Globus pallidus (tissue), 1 donor: ENCODE results near the gene GSG1L.
"Not testable (repeated sequence)": the region's sequence is repeated elsewhere in the genome, so short reads cannot be mapped to it uniquely, and the experiment has no call there.

Experiments used
- DNase-seq: peaks from one replicate; pipeline ENCODE4 v3.0.0-alpha.2; 2015; ENCODE audit warnings: low spot score

GSG1L gene

GRCh38 chr16:27980076-27980775, 83.3 kb downstream of the GSG1L start:
- no peak for DNase-seq

- DNase-seq: not testable (repeated sequence)
Measured at GRCh38 chr16:27979668-27980067, 83.8 kb downstream of the GSG1L start.

- DNase-seq: no peak
Measured at GRCh38 chr16:27978876-27979275, 84.6 kb downstream of the GSG1L start.

GRCh38 chr16:27977966-27978365, 85.5 kb downstream of the GSG1L start:
- DNase-seq: no peak

- DNase-seq: no peak
Measured at GRCh38 chr16:27976990-27977389, 86.5 kb downstream of the GSG1L start.

- DNase-seq: no peak
Measured at GRCh38 chr16:27974896-27975540, 88.5 kb downstream of the GSG1L start.

GRCh38 chr16:27973678-27974077, 89.8 kb downstream of the GSG1L start:
- DNase-seq: no peak

GRCh38 chr16:27972500-27972899, 91.0 kb downstream of the GSG1L start:
- DNase-seq: no peak

GRCh38 chr16:27969574-27969973, 93.9 kb downstream of the GSG1L start:
- DNase-seq: no peak

GRCh38 chr16:27967169-27967568, 96.3 kb downstream of the GSG1L start:
- no peak for DNase-seq

GRCh38 chr16:27966756-27967155, 96.8 kb downstream of the GSG1L start:
- no peak for DNase-seq

- DNase-seq: no peak
Measured at GRCh38 chr16:27965801-27966200, 97.7 kb downstream of the GSG1L start.

GRCh38 chr16:27963471-27963965, 100.0 kb downstream of the GSG1L start:
- no peak for DNase-seq

- no peak for DNase-seq
Measured at GRCh38 chr16:27962197-27962596, 101.3 kb downstream of the GSG1L start.

GRCh38 chr16:27961296-27961620, 102.3 kb downstream of the GSG1L start:
- no peak for DNase-seq

- DNase-seq: no peak
Measured at GRCh38 chr16:27960619-27961295, 102.8 kb downstream of the GSG1L start.

- DNase-seq: no peak
Measured at GRCh38 chr16:27959914-27960313, 103.6 kb downstream of the GSG1L start.

- DNase-seq: no peak
Measured at GRCh38 chr16:27954191-27954590, 109.3 kb downstream of the GSG1L start.

- no peak for DNase-seq
Measured at GRCh38 chr16:27952811-27953210, 110.7 kb downstream of the GSG1L start.

GRCh38 chr16:27951489-27952120, 111.9 kb downstream of the GSG1L start:
- no peak for DNase-seq

- DNase-seq: no peak
Measured at GRCh38 chr16:27950206-27950887, 113.2 kb downstream of the GSG1L start.

- DNase-seq: no peak
Measured at GRCh38 chr16:27947696-27948095, 115.8 kb downstream of the GSG1L start.
